Activated naive CD4-positive, alpha-beta T cell treated with anti-CD3 and anti-CD28 coated beads, Interleukin-2, amount 50 U/mL, for 24 hours (primary cell): Measurements from ENCODE around the gene LPAR4.
A peak's percentile ranks its signal among the peaks of the same experiment; 100 is the strongest.

Experiments used
- H3K27ac Mint-ChIP-seq: one replicate; pipeline ENCODE4 v1.8.0; 2021; ENCODE audit warnings: mild to moderate bottlenecking, mixed read lengths
- H3K27me3 Mint-ChIP-seq: one replicate; pipeline ENCODE4 v1.8.0; 2021; ENCODE audit warnings: mixed read lengths
- H3K36me3 Mint-ChIP-seq: one replicate; pipeline ENCODE4 v1.8.0; 2021; ENCODE audit warnings: mixed read lengths
- H3K4me1 Mint-ChIP-seq: one replicate; pipeline ENCODE4 v1.8.0; 2021; ENCODE audit warnings: mixed read lengths
- H3K4me3 Mint-ChIP-seq: one replicate; pipeline ENCODE4 v1.8.0; 2021; ENCODE audit warnings: mild to moderate bottlenecking, mixed read lengths
- H3K9me3 Mint-ChIP-seq: one replicate; pipeline ENCODE4 v1.8.0; 2021; ENCODE audit warnings: mixed read lengths

LPAR4 gene

GRCh38 chrX:78747489-78747888, at the start of gene LPAR4:
LPAR4 (plus strand) TSS chrX:78747720; CDS start chrX:78754870, 7,150 bp downstream.
- Mint-ChIP-seq H3K27me3 (no peaks in the 10 kb centered on the region), H3K4me3 (no peak within 1 kb of the TSS), H3K36me3 (no peaks in the 10 kb centered on the region), H3K4me1 (no peaks in the 10 kb centered on the region), H3K27ac (no peak within 1 kb of the TSS), H3K9me3 (no peaks in the 10 kb centered on the region)

GRCh38 chrX:78706071-78706470, 41.4 kb upstream of the LPAR4 start:
- H3K4me3 Mint-ChIP-seq, result no peak overlapping the region
- no peaks in the 10 kb centered on the region for H3K9me3 Mint-ChIP-seq
- no peaks in the 10 kb centered on the region for H3K4me1 Mint-ChIP-seq
- no peak overlapping the region for H3K27ac Mint-ChIP-seq
- H3K36me3 Mint-ChIP-seq, result no peaks in the 10 kb centered on the region
- no peaks in the 10 kb centered on the region for H3K27me3 Mint-ChIP-seq

- H3K4me1 Mint-ChIP-seq, result no peaks in the 10 kb centered on the region
- no peaks in the 10 kb centered on the region for H3K9me3 Mint-ChIP-seq
- no peak overlapping the region for H3K27ac Mint-ChIP-seq
- no peaks in the 10 kb centered on the region for H3K36me3 Mint-ChIP-seq
- H3K27me3 Mint-ChIP-seq, result no peaks in the 10 kb centered on the region
- no peak overlapping the region for H3K4me3 Mint-ChIP-seq
Measured at GRCh38 chrX:78708262-78708661, 39.3 kb upstream of the LPAR4 start.

GRCh38 chrX:78708816-78709215, 38.7 kb upstream of the LPAR4 start:
- no peaks in the 10 kb centered on the region for H3K27me3 Mint-ChIP-seq
- no peaks in the 10 kb centered on the region for H3K36me3 Mint-ChIP-seq
- H3K9me3 Mint-ChIP-seq, result no peaks in the 10 kb centered on the region
- H3K27ac Mint-ChIP-seq, result no peak overlapping the region
- H3K4me1 Mint-ChIP-seq, result no peaks in the 10 kb centered on the region
- no peak overlapping the region for H3K4me3 Mint-ChIP-seq

DNA sequence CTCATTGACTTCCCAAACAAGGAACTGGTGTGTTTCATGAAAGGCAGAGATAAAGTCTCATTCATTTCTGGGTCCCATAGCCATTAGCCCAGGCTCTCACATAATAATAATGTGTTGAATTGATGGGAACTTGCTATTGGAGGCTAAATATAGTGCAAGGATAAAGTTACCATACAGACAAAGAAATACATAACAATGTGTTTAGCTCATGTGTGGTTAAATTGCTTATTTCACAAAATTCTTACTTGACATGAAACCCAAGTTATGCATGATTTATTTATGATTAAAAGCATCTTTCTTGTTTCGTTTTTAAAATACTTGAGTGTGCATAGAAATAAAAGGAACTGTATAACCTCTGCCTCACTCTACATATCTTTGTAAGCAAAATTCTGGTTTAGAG, 37.3 kb upstream of the LPAR4 start:
- Mint-ChIP-seq H3K9me3 (no peaks in the 10 kb centered on the region), H3K4me1 (peaks cover 6% of the 10 kb centered on the region), H3K36me3 (no peaks in the 10 kb centered on the region), H3K27ac (no peak overlapping the region), H3K27me3 (no peaks in the 10 kb centered on the region), H3K4me3 (no peak overlapping the region)

GRCh38 chrX:78712336-78712735, 35.2 kb upstream of the LPAR4 start:
- Mint-ChIP-seq H3K27ac (no peak overlapping the region), H3K36me3 (no peaks in the 10 kb centered on the region), H3K9me3 (no peaks in the 10 kb centered on the region)

DNA sequence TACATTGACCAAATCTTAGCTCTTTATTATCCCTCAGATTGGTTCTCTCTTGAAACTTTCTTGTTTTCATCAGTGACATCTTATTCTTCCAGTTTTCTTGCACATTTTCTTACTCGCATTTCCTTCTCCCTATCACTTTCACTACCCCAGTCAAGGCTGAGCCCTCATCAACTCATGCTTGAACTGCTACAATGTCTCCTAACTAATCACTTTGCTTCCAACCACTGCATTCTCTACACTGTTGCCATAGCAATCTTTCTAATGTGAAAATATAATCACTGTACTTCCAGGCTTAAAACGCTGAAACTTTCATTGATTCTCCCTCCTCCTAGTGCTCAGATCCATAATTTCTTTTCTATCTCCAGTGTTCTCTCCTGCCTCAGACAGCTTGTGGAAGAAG, 22.2 kb upstream of the LPAR4 start:
- no peaks in the 10 kb centered on the region for H3K4me1 Mint-ChIP-seq
- peaks cover 4% of the 10 kb centered on the region for H3K9me3 Mint-ChIP-seq
- H3K27ac Mint-ChIP-seq, result no peak overlapping the region
- no peaks in the 10 kb centered on the region for H3K36me3 Mint-ChIP-seq
- H3K4me3 Mint-ChIP-seq, result no peak overlapping the region
- H3K27me3 Mint-ChIP-seq, result no peaks in the 10 kb centered on the region

More at GRCh38 chrX:78712336-78712735, 35.2 kb upstream of the LPAR4 start:
- peaks cover 6% of the 10 kb centered on the region for H3K4me1 Mint-ChIP-seq
- H3K27me3 Mint-ChIP-seq, result no peaks in the 10 kb centered on the region
- H3K4me3 Mint-ChIP-seq, result no peak overlapping the region

DNA sequence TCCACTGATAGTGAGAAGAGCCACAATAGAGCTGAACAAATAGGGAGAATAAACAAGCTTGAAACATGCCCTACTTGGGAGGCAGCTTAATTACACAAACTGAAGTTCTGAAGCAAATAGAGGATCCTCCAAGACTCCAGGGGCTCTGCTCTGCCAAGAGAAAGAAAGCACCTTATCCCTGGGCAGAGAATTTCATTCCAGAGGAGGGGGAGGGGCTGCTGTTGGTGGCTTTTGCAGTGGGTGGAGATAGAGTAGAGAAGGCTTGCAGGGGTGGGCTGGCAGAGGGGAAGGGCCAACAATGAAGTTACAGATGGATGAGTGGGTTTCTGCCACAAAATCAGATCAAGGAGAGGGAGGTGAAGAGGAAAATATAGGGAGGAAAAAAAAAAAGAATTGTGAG, 1.0 kb upstream of the LPAR4 start:
- Mint-ChIP-seq H3K27me3 (no peaks in the 10 kb centered on the region), H3K36me3 (no peaks in the 10 kb centered on the region), H3K4me1 (no peaks in the 10 kb centered on the region), H3K27ac (no peak overlapping the region), H3K4me3 (no peak overlapping the region), H3K9me3 (no peaks in the 10 kb centered on the region)

- Mint-ChIP-seq H3K27me3 (no peaks in the 10 kb centered on the region), H3K36me3 (no peaks in the 10 kb centered on the region), H3K27ac (no peak overlapping the region), H3K9me3 (no peaks in the 10 kb centered on the region), H3K4me3 (no peak overlapping the region), H3K4me1 (no peaks in the 10 kb centered on the region)
Measured at GRCh38 chrX:78747971-78748370, 451 bp downstream of the LPAR4 start.

GRCh38 chrX:78748846-78749245, 1.3 kb downstream of the LPAR4 start:
- H3K4me3 Mint-ChIP-seq, result no peak overlapping the region
- no peaks in the 10 kb centered on the region for H3K27me3 Mint-ChIP-seq
- H3K4me1 Mint-ChIP-seq, result no peaks in the 10 kb centered on the region

GRCh38 chrX:78753571-78753970, 6.1 kb downstream of the LPAR4 start:
- no peak overlapping the region for H3K4me3 Mint-ChIP-seq

More at GRCh38 chrX:78748846-78749245, 1.3 kb downstream of the LPAR4 start:
- H3K27ac Mint-ChIP-seq, result no peak overlapping the region
- no peaks in the 10 kb centered on the region for H3K36me3 Mint-ChIP-seq
- no peaks in the 10 kb centered on the region for H3K9me3 Mint-ChIP-seq

DNA sequence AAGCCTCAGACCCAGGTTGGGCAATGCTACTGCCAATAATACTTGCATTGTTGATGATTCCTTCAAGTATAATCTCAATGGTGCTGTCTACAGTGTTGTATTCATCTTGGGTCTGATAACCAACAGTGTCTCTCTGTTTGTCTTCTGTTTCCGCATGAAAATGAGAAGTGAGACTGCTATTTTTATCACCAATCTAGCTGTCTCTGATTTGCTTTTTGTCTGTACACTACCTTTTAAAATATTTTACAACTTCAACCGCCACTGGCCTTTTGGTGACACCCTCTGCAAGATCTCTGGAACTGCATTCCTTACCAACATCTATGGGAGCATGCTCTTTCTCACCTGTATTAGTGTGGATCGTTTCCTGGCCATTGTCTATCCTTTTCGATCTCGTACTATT, 7.4 kb downstream of the LPAR4 start:
- H3K27me3 Mint-ChIP-seq, result no peaks in the 10 kb centered on the region
- H3K4me1 Mint-ChIP-seq, result no peaks in the 10 kb centered on the region
- H3K36me3 Mint-ChIP-seq, result no peaks in the 10 kb centered on the region
- H3K4me3 Mint-ChIP-seq, result no peak overlapping the region
- H3K9me3 Mint-ChIP-seq, result no peaks in the 10 kb centered on the region
- H3K27ac Mint-ChIP-seq, result no peak overlapping the region

More at GRCh38 chrX:78753571-78753970, 6.1 kb downstream of the LPAR4 start:
- Mint-ChIP-seq H3K36me3 (no peaks in the 10 kb centered on the region), H3K27ac (no peak overlapping the region), H3K27me3 (no peaks in the 10 kb centered on the region), H3K4me1 (no peaks in the 10 kb centered on the region), H3K9me3 (no peaks in the 10 kb centered on the region)

DNA sequence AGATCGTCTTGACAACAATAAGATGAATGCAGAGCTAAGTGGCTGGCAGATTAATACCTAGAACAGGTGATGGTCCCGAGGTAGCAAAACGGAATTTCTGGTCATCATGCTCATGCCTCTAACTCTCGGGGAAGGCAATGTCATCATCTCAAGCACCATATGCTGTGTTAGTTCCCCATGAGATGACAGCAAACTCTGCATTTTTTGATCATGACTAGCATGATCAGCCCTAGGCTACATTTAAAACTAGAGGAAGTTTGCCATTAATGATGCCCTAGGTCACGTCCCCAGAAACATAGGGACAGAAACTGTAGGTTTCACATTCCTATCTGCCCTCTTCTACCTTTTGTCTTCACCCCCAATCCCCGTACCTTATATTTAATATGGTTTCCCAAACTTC, 11.6 kb downstream of the LPAR4 start:
- H3K4me3 Mint-ChIP-seq, result no peak overlapping the region
- H3K36me3 Mint-ChIP-seq, result no peaks in the 10 kb centered on the region
- no peaks in the 10 kb centered on the region for H3K9me3 Mint-ChIP-seq
- no peaks in the 10 kb centered on the region for H3K27me3 Mint-ChIP-seq
- H3K27ac Mint-ChIP-seq, result no peak overlapping the region
- peaks cover 8% of the 10 kb centered on the region for H3K4me1 Mint-ChIP-seq

DNA sequence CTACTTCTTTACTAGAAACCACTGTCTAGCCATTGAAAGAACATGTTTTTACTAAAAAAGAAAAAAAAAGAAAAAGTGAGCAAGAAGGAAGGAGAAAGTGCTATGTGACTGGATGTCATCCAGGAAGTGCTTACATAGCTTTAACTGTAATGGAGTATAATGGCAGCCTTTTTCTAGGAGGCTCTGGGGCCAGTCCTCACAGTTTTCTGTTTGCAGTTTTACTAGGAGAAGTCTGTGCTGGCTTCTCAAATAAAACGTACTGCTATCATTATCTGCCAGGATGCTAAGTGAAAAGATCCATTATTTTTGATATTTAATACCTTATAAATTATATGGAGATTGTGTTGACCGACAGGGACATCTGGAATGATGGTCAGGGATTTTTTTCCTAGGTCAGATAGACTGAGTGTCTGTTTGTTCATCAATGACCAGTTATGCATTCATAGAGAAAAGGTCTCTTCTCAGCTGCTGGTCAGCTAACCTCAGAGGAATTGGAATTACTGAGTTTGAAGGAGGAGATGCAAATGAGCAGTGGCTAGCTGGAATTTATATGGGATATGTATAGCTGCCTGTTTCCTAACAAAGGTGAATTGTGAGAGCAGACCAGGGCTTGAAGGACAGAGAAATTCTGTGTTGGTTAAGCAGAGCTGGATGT, 21.7 kb downstream of the LPAR4 start:
- Mint-ChIP-seq H3K27me3 (no peaks in the 10 kb centered on the region), H3K4me1 (no peaks in the 10 kb centered on the region), H3K36me3 (no peaks in the 10 kb centered on the region), H3K4me3 (no peak overlapping the region), H3K27ac (no peak overlapping the region), H3K9me3 (no peaks in the 10 kb centered on the region)

DNA sequence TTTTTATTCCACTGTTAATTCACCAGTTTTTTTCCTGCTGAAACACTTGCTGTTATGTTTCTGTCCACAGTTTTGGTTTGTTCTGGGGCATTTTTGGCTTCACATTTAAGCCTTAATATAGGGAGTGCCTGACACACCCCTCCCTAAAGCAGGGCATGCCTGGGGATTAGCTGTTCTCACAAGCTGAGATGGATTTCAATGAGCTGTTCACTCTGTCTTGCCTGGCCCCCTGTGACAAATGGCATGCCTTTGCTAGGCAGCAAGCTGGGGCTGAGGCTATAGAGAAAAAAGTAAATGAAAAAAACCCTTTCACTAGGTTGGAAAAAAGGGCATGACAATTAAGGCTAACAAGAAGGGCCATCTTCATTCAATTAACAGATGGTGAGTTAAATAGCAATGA, 22.4 kb downstream of the LPAR4 start:
- Mint-ChIP-seq H3K27ac (no peak overlapping the region), H3K36me3 (no peaks in the 10 kb centered on the region), H3K9me3 (no peaks in the 10 kb centered on the region), H3K4me3 (no peak overlapping the region), H3K4me1 (no peaks in the 10 kb centered on the region), H3K27me3 (no peaks in the 10 kb centered on the region)

- peaks cover 3% of the 10 kb centered on the region for H3K36me3 Mint-ChIP-seq
- no peaks in the 10 kb centered on the region for H3K9me3 Mint-ChIP-seq
- peaks cover 18% of the 10 kb centered on the region for H3K4me1 Mint-ChIP-seq
- H3K27me3 Mint-ChIP-seq, result no peaks in the 10 kb centered on the region
- H3K4me3 Mint-ChIP-seq, result no peak overlapping the region
- no peak overlapping the region for H3K27ac Mint-ChIP-seq
Measured at GRCh38 chrX:78796916-78797315, 49.4 kb downstream of the LPAR4 start.

GRCh38 chrX:78800114-78800513, 52.6 kb downstream of the LPAR4 start:
- Mint-ChIP-seq H3K27me3 (no peaks in the 10 kb centered on the region), H3K36me3 (peaks cover 3% of the 10 kb centered on the region), H3K4me3 (no peak overlapping the region), H3K4me1 (peaks cover 18% of the 10 kb centered on the region), H3K27ac (peak overlapping the region; percentile 46), H3K9me3 (no peaks in the 10 kb centered on the region)
